ENCODE data around the gene ESRRA. TPM values are rescaled to one million over a fixed set of nuclear protein-coding genes. Genes with fewer than 3 reads are reported as not detected.

Gene ESRRA
- total and polyA plus RNA-seq, 9 of the 15 experiments (the other 6 are each of a cell fraction or from before 2014, with no cell fraction given) = 0.27 to 89.7 (median 23.7) TPM

- Histone ChIP-seq H2AFZ (ENCODE audit: low read depth, low read length) (no peak overlapping the region), H3K9ac (ENCODE audit: insufficient read depth in 1 of 2, low read depth in 2 of 2, low read length in 2 of 2) (peak overlapping the region in 1 of 2 experiments; percentile 75; a peak in 1 of 4 replicates), H3K4me3 (no peak overlapping the region), H3K9me3 (replicated peaks; ENCODE audit: control insufficient read depth, insufficient read depth, low read depth, low read length) (no peaks in the 10 kb centered on the region), H3K27ac (ENCODE audit: extremely low read depth, low read depth, low read length) (no peak overlapping the region), H4K20me1 (replicated peaks; ENCODE audit: control insufficient read depth, insufficient read depth, low read length) (no peaks in the 10 kb centered on the region), H3K9me1 (ENCODE audit: control insufficient read depth, insufficient read depth, low read length) (no peaks in the 10 kb centered on the region), H3K79me2 (ENCODE audit: control insufficient read depth, insufficient read depth, low read length) (peaks cover 10% of the 10 kb centered on the region; the same call in 1 of the 3 replicates), H3K4me2 (ENCODE audit: insufficient read depth, low read length) (no peak overlapping the region), H3K27me3 (ENCODE audit: control insufficient read depth in 2 of 2, insufficient read depth in 2 of 2, low read length in 2 of 2) (peaks cover 11 to 22% of the 10 kb centered on the region in 2 experiments; a peak in 4 of 5 replicates), H3K36me3 (ENCODE audit: control insufficient read depth, insufficient read depth, low read length) (no peaks in the 10 kb centered on the region), H3K4me1 (replicated peaks in 1 of 2; ENCODE audit: control insufficient read depth in 2 of 2, insufficient read depth in 2 of 2, low read length in 2 of 2) (peaks cover 7 to 67% of the 10 kb centered on the region in 2 experiments; a peak in 4 of 5 replicates)
- CTCF ChIA-PET (ENCODE audit: low intra/inter-chr PET ratio) = no interaction called here
- no TSS peak for BruUV-seq (replicated peaks)
- intact Hi-C loops (cut with micrococcal nuclease) (no loop called here), in situ Hi-C loops (cut with MboI) (no loop called here)
- DNase-seq (ENCODE audit: extremely low read depth in 1 of 4, low spot score in 3 of 4) (no peak), FAIRE-seq (no peak), ATAC-seq (no peak)
- WGBS (ENCODE audit: insufficient coverage, low coverage, missing lambda C conversion rate) = 58% methylated on average over 8 of the region's 9 CpGs
- POLR2A ChIA-PET = interaction anchor here (0.9 to 1.4 kb wide), 3 partner anchors 14 to 82 kb away, joined by 3 to 5 read pairs (median 4); partner anchors contain the start of gene FERMT3
- TF ChIP-seq, protein P1, sequence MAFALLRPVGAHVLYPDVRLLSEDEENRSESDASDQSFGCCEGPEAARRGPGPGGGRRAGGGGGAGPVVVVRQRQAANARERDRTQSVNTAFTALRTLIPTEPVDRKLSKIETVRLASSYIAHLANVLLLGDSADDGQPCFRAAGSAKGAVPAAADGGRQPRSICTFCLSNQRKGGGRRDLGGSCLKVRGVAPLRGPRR (CRISPR knock-in tag; IDR thresholded peaks at IDR 0.05) = no peak
- TF ChIP-seq POLR2G (IDR thresholded peaks at IDR 0.05; ENCODE audit: low read depth, low read length) = 0 out of 2 replicates have a peak, but pooled peaks have one; percentile 5
Measured at GRCh38 chr11:64288353-64288750, 17.0 kb upstream of the ESRRA start.

DNA sequence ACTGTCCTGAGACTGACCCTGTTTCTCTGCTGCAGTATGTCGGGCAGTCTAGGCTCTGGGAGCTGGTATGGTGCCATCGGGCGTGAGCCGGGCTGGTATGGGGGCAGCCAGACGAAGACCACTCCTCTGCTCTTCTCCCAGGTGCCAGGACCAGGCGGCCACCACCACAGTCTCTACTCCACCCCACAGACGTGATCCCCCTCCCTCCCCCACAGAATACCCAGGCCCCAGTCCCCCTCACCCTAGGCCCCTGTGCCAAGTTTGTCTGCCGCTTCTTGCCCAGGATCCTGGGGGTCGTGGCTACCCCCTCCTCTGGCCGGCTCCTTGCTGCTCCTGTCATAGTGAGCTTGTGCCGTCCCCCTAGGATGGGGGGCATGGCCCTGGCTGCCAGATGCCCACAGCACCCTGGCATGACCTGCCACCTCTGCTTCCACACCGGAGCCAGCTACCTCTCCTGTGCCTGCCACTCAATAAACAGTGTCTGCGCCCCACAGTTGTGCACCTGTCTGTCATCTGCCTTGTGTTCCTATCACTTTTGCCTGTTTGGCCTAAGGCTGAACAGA is 16.2 kb upstream of the ESRRA start:
- Histone ChIP-seq H3K9ac (ENCODE audit: insufficient read depth in 1 of 2, low read depth in 2 of 2, low read length in 2 of 2) (peak overlapping the region in 1 of 2 experiments; percentile 61; a peak in 1 of 4 replicates), H3K9me1 (ENCODE audit: control insufficient read depth, insufficient read depth, low read length) (no peaks in the 10 kb centered on the region), H3K4me1 (replicated peaks in 1 of 2; ENCODE audit: control insufficient read depth in 2 of 2, insufficient read depth in 2 of 2, low read length in 2 of 2) (peaks cover 5 to 64% of the 10 kb centered on the region in 2 experiments; a peak in 3 of 5 replicates), H4K20me1 (replicated peaks; ENCODE audit: control insufficient read depth, insufficient read depth, low read length) (no peaks in the 10 kb centered on the region), H3K4me2 (ENCODE audit: insufficient read depth, low read length) (no peak overlapping the region), H3K27me3 (ENCODE audit: control insufficient read depth in 2 of 2, insufficient read depth in 2 of 2, low read length in 2 of 2) (peaks cover 14 to 30% of the 10 kb centered on the region in 2 experiments; a peak in 4 of 5 replicates), H3K9me3 (replicated peaks; ENCODE audit: control insufficient read depth, insufficient read depth, low read depth, low read length) (no peaks in the 10 kb centered on the region), H3K79me2 (ENCODE audit: control insufficient read depth, insufficient read depth, low read length) (peaks cover 4% of the 10 kb centered on the region; the same call in 1 of the 3 replicates), H3K36me3 (ENCODE audit: control insufficient read depth, insufficient read depth, low read length) (no peaks in the 10 kb centered on the region), H3K27ac (ENCODE audit: extremely low read depth, low read depth, low read length) (no peak overlapping the region), H3K4me3 (no peak overlapping the region), H2AFZ (ENCODE audit: low read depth, low read length) (no peak overlapping the region)
- no peak for DNase-seq (ENCODE audit: extremely low read depth in 1 of 4, low spot score in 3 of 4)
- ChIA-PET CTCF (ENCODE audit: low intra/inter-chr PET ratio) (no interaction called here), POLR2A (interaction anchor here (1.0 to 1.4 kb wide), 3 partner anchors 9 to 83 kb away, joined by 3 to 5 read pairs (median 3); partner anchors contain the start of gene FERMT3)
- FAIRE-seq = no peak
- WGBS (ENCODE audit: insufficient coverage, low coverage, missing lambda C conversion rate) = 71% methylated on average over 10 of the region's 13 CpGs
- ATAC-seq = no peak
- in situ Hi-C loops (cut with MboI) (no loop called here), intact Hi-C loops (cut with micrococcal nuclease) (no loop called here)
- no TSS peak for BruUV-seq (replicated peaks)
- TF ChIP-seq ZNF766 (CRISPR knock-in tag; conservative IDR thresholded peaks at IDR 0.05) (no peak), XRCC4 (IDR thresholded peaks at IDR 0.05; ENCODE audit: extremely low read depth, insufficient read depth, insufficient read length) (no peak), TRIM25 (IDR thresholded peaks at IDR 0.05; ENCODE audit: borderline replicate concordance) (no peak), ESRRB (CRISPR knock-in tag; IDR thresholded peaks at IDR 0.05; ENCODE audit: borderline replicate concordance) (no peak), CTBP1 (IDR thresholded peaks at IDR 0.05; ENCODE audit: borderline replicate concordance) (no peak), ZFPM2 (CRISPR knock-in tag; IDR thresholded peaks at IDR 0.05) (no peak)
- TF ChIP-seq, protein P2, sequence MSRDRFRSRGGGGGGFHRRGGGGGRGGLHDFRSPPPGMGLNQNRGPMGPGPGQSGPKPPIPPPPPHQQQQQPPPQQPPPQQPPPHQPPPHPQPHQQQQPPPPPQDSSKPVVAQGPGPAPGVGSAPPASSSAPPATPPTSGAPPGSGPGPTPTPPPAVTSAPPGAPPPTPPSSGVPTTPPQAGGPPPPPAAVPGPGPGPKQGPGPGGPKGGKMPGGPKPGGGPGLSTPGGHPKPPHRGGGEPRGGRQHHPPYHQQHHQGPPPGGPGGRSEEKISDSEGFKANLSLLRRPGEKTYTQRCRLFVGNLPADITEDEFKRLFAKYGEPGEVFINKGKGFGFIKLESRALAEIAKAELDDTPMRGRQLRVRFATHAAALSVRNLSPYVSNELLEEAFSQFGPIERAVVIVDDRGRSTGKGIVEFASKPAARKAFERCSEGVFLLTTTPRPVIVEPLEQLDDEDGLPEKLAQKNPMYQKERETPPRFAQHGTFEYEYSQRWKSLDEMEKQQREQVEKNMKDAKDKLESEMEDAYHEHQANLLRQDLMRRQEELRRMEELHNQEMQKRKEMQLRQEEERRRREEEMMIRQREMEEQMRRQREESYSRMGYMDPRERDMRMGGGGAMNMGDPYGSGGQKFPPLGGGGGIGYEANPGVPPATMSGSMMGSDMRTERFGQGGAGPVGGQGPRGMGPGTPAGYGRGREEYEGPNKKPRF (IDR thresholded peaks at IDR 0.05; ENCODE audit: low read depth, low read length) = no peak
